Measurements from ENCODE around the gene TMEM144.
"Not testable (repeated sequence)": the region's sequence is repeated elsewhere in the genome, so short reads cannot be mapped to it uniquely, and the experiment has no call there.

Gene TMEM144

DNA sequence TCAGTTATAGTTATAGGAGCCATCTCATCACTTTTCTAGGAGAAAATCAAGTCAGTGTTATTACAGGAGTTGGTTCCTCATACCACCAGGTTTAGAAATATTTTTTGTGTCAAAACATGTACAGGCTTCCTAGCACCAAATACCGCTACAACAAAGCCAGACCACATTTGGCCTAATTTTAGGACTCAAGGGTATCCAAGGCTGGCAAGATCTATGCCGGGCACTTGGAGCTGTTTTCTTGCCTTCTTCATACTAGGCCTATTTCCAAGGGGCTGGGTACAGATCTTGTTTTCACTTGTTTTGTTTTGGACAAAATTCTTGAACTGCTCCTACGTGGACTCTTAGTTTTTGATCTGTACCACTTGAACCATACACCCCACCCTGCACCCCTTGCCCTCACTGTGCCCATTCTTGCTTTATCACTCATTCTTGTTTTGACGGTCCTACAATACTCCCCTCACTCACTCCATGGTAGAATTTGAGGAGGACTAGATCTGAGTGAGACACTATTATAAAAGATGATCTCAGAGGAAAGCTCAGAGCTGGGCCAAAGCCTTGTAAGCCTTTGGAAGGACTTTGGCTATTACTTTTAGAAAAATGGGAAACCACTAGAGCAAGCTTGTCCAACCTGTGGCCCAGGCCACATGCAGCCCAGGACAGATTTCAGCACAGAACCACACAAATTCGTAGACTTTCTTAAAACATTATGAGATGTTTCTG is 17.7 kb upstream of the TMEM144 start:
- no peak for DNase-seq (ENCODE audit: low spot score)

DNA sequence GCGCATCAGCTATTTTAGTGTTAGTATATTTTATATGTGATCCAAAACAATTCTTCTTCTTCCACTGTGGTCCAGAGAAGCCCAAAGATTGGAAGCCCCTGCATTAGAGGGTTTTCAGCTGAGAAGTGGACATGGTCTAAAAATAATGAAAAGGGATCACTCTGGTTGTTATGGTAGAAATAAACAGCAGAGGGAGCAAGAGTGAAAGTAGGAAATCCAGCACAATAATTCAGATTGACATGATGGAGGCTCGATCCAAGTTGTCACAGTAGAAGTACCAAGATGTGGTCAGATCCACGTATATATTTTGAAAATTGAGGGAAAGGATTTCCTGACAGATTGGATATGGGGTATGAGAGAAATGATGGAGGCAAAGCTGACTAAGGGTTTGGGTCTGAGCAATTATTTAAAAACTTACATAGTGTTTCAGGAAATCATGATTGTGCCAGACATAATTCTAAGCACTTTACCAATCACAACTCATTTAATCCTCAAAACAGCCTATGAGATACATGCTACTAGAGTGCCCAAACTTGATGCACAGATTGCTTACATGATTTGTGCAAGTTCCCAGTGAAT is 17.0 kb upstream of the TMEM144 start:
- peak; percentile 42 for DNase-seq (ENCODE audit: low spot score)

- DNase-seq (ENCODE audit: low spot score): no peak
These were observed 15.0 kb upstream of the TMEM144 start for GRCh38 chr4:158195297-158195696.

DNA sequence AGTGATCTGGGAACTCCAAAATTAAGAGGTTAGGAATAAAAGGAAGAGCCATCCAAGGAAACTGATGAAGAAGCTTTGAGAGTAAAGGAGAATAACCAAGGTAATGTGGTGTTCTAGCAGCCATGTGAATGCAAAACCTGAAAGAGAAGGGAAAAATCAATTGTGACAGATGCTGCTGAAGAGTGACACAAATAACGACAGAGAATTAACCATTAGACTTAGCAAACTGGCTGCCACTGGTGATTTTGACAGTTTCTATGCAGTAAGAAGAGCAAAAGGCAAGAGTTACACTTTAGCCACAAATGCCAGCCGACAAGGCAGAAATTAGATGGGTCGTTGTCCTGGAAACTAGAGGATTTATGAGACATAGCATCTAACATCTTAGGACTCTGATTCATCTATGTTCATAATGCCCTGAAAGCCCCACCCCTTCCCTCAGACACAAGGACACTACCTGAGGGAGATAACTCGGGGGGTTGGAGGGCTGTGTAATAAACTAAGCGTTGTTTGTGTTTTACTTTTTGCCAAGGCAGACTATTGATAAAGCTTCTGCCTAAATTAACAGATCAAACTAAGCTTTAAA is 13.0 kb upstream of the TMEM144 start:
- no peak for DNase-seq (ENCODE audit: low spot score)

GRCh38 chr4:158200214-158200613 is 10.1 kb upstream of the TMEM144 start:
- no peak for DNase-seq (ENCODE audit: low spot score)

- no peak for DNase-seq (ENCODE audit: low spot score)
These were observed 9.0 kb upstream of the TMEM144 start for GRCh38 chr4:158201322-158201721.

GRCh38 chr4:158201876-158202275 is 8.4 kb upstream of the TMEM144 start:
- no peak for DNase-seq (ENCODE audit: low spot score)

DNA sequence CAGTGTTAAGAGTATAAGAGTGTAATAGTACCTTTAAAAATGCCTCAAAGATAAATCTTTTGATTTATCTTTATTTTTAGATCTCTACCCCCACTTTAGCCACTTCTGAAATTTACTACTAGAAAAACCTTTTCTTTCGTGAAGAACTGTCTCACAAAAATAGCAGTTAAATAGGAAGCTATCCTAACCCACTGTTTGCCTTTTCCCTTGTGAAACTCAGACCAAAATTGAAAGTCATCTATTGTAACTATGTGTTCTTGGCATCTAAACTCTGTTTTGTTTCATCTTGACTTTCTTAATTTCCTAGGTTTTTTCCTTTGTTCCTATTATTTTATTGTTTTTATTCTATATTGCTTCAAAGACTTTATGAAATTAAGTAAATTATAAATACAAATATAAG is 7.8 kb upstream of the TMEM144 start:
- DNase-seq (ENCODE audit: low spot score): no peak

DNA sequence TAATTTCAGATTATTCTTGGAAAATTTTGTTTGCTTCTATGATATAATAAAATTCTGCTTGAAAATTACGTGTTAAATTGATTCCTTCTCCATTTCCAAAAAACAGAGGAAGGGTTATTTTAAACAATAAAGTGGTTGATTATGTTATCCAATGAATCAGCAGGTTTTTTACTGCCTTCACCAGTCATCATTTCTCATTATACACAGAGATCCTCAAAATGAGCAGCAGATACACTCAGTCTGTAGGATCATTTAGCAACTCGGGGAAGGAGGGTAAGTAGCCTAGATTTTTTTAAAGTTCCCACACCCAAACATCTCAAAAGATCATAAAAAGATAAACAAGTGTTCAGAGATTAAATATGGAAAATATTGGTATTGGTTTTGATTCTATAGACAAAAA is 6.8 kb upstream of the TMEM144 start:
- DNase-seq (ENCODE audit: low spot score): no peak

DNA sequence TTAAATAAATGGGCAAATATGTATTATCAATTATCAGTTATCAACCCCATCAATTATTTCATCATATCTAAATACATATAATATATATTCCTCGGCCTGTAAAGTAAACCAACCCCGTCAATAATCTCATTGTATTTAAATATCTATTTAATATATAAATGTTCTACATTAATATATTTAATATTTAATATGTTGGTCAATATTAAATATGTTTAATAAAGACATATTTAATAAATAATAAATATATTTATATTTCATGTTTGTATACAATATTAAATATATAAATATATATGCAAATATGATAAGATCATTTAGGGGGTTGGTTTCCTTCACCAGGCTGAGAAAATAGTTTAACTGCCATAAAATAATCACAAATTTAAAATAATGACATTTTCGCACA is 6.4 kb upstream of the TMEM144 start:
- DNase-seq (ENCODE audit: low spot score): no peak

DNA sequence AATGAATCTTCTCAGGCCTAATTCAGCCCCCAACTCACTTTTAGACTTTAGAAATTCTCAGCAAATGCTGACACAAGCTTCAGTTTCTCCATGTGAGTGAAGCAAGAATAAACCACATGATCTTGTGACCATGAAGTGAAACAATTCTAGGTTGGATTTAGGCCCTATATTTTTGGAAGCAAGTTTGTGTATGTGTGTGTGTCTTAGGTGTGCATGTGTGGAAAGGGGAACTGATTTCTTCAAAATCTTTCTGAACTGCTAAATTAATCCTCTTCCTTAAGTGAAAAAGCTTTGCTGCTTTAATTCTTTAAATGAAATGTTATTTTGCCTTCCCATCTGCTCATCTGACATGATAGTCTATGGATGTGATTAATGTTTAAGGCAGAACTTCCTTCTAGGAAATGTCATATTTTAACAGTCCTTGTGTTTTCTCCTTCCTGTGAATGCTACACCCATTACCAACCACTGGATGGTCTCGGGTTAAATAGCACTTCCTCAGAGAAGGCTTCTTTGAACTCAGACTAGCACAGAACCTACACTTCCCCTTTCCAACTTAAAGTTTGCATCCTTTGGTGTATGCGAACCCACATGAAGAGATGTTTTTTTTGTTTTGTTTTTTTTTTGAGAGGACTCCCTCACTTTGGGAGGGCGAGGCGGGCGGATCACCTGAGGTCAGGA is 1.2 kb upstream of the TMEM144 start:
- DNase-seq (ENCODE audit: low spot score): no peak

DNA sequence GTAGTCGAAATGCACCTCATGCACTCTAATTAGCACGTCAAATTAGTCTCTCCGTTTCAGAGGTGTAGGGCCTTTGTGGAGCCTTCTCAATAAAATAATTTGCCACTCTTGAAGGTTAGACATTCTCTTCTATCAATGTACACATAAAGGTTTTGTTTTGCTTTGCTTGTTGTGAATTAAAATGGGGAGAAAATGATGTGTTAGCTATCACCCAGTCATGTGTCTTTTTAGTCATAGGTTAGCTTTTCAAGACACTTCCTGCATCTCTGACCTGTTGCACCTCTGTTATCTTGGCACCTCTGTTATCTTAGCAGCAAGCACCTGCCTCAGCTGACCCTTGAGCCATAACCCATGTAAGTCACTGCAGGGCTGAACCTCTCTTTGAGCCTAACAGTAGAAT is 936 bp downstream of the TMEM144 start:
- DNase-seq (ENCODE audit: low spot score): no peak

GRCh38 chr4:158213466-158213865 is 3.2 kb downstream of the TMEM144 start:
- DNase-seq (ENCODE audit: low spot score): no peak

DNA sequence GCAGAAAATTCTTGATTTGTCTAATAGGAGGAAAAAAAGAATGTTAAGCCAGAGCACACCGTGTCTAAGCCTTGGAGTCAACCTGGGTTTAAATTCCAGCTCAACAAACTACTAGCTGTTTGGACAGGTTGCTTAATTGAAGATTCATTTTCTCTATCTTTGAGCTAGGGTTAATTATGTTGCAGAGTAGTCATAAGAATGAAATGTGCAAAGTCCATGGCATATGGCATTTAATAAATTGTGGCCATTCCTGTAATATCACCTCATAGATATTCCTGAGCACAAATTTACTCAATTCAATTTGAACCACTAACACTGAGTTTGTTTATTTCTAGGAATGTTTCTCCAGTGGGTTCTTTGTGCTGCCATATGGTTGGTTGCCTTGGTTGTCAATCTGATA is 4.6 kb downstream of the TMEM144 start:
- DNase-seq (ENCODE audit: low spot score): no peak

DNA sequence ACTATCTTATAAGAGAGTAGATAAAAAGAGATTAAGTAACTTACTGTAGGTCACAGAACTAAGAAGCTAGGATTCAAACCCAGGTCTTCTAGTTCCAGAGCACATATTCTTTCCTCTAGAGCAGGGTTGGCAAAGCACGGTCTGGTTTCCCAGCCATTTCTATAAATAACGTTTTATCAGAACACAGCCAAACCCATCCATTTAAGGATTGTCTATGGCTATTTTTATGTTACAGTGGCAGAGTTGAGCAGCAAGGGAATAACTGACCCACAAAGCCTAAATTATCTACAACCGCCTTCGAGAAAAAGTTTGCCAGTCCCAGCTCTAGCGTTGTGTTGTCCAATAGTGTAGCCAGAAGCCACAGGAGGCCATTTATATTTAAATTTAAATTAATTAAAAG is 7.5 kb downstream of the TMEM144 start:
- DNase-seq (ENCODE audit: low spot score): no peak

- DNase-seq (ENCODE audit: low spot score): no peak
These were observed 9.3 kb downstream of the TMEM144 start for GRCh38 chr4:158219623-158220022.

DNA sequence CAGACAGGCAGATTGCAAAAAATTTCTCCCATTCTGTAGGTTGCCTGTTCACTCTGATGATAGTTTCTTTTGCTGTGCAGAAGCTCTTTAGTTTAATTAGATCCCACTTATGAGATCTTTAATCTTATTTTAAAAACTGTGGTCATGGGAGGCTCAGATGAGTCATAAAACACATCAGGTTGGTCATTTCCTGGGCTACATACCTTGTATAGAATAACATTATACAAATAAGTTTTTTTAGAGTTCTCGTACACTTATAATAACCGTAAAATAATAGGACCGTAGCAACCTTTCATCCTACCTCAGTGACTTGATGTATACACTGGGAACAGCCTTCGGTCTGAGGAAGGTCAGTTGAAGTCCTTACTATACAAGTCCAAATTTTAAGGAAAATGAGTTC is 14.0 kb downstream of the TMEM144 start:
- DNase-seq (ENCODE audit: low spot score): not testable (repeated sequence)

GRCh38 chr4:158224999-158225398 is 14.7 kb downstream of the TMEM144 start:
- DNase-seq (ENCODE audit: low spot score): not testable (repeated sequence)

GRCh38 chr4:158227880-158228279 is 17.6 kb downstream of the TMEM144 start:
- DNase-seq (ENCODE audit: low spot score): not testable (repeated sequence)

DNA sequence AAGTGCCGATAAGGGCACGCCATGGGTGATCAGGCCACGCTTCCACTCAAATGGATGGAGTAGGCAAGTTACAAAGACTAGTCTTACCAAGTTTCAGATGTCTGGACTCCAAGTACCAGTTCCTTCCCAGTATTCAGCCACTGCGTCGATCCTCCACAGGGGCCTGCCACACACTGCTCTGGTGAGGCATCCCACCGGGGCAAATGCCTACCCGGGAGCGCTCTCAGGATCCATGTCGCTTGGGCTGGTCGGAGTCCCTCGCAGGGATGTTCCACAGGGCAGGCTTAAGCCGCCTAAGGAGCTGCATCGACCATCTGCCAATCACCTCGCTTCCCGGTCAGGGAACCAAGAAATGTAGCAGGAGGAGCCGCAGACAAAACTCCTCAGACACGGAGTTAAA is 18.1 kb downstream of the TMEM144 start:
- DNase-seq (ENCODE audit: low spot score): not testable (repeated sequence)

GRCh38 chr4:158229768-158230167 is 19.5 kb downstream of the TMEM144 start:
- DNase-seq (ENCODE audit: low spot score): no peak

DNA sequence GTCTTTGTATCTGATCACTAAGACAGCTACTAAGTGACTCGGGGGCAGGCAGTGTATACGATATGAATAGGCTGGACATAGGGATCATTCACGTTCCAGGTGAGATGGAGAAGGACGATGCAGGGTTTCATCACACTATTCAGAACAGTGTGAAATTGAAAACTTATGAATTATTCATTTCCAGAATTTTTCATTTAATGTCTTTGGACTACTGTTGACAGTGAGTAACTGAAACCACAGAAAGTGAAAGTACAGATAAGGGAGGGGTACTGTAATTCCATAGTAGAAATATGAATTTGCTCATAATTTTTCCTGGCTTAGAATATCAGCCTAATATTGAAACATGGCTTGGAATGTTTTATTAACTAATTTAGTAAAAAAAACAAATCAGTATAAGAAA is 24.4 kb downstream of the TMEM144 start:
- no peak for DNase-seq (ENCODE audit: low spot score)

All from GM03348 (cell line).